ENCODE results near the gene GRIK4.

- TF ChIP-seq CTCF (IDR thresholded peaks at IDR 0.05; ENCODE audit: low read length), result no peak
- TF ChIP-seq EZH2 (IDR thresholded peaks at IDR 0.05; ENCODE audit: borderline replicate concordance, low read length), result no peak
Measured at GRCh38 chr11:120694726-120695125, 183.2 kb downstream of the GRIK4 start.

All from OCI-LY1 (cell line).